Measurements from ENCODE around the gene TSPEAR.

- no peak for TF ChIP-seq CTCF (IDR thresholded peaks at IDR 0.05)
- TF ChIP-seq ZFX (IDR thresholded peaks at IDR 0.05; ENCODE audit: borderline replicate concordance) = no peak
Observed at GRCh38 chr21:44585892-44586291, 125.5 kb downstream of the TSPEAR start.

Measured in 22Rv1 (cell line).